NCI-H748 treated with DMSO at 0.1 percent for 48 hours (cell line): ENCODE measurements around the gene KRTAP5-3.
"Not testable (repeated sequence)": the region's sequence is repeated elsewhere in the genome, so short reads cannot be mapped to it uniquely, and the experiment has no call there.

Source experiments
- DNase-seq: peaks from one replicate; lab custom pipeline; 2025; lab: John Stamatoyannopoulos, UW

KRTAP5-3 gene

DNA sequence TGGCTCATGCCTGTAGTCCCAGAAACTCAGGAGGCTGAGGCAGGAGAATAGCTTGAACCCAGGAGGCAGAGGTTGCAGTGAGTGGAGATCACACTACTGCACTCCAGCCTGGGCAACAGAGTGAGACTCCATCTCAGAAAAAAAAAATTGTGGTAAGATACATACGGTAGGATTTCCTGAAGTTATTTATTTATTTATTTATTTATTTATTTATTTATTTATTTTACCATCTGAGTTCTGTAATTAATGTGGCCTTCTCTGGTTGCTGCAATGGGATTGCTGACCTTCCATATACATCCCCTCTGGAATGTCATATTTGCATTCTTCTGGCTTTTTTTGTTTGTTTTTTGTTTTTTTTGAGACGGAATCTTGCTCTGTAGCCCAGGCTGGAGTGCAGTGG lies 25.4 kb downstream of the KRTAP5-3 start:
- not testable (repeated sequence) for DNase-seq

DNA sequence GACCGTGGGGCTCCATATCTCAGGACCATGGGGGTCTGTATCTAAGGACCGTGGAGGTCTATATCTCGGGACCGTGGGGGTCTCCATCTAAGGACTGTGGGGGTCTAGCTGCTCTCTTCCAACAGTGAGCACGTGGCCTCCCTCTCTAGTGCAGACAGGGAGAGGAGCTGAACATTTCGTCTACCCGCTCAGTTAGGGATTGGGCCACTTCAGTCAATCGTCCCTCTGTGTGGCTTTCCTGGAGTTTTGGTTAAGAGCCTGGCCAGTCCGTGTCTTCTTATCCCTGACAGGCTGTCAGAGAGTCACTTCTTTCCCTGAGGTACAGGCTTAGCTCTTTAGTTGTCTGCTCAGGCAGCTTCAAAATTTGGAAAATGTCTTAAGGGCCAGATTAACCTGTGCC lies 26.3 kb downstream of the KRTAP5-3 start:
- DNase-seq: no peak

DNA sequence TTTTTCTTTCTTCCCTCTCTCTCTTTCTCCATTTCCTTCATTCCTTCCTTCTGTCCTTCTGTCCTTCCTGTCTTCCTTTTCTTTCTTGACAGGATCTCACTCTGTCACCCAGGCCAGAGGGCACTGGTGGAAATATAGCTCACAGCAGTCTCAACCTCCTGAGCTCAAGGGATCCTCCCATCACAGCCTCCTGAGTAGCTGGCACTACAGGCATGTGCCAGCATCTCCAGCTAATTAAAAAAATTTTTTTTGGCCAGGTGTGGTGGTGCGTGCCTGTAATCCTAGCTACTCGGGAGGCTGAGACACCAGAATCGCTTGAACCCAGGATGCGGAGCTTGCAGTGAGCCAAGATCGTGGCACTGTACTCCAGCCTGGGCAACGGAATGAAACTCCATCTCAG lies 31.4 kb downstream of the KRTAP5-3 start:
- no peak for DNase-seq

- DNase-seq: not testable (repeated sequence)
These were observed 32.5 kb downstream of the KRTAP5-3 start for GRCh38 chr11:1575756-1576155.

DNA sequence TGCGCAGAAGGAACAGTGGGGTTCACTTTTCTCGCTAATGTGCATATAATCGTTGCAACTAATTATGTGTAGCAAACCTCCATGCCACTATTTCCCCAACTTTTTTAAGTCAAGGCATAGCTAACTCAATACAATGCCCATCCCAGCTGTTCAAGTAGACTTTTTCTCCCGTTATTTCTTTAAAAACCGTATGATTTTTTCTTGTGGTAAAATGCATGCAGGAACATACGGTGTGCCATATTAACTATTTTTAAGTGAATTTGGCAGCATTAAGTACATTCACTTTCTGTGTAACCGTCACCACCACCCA lies 33.4 kb downstream of the KRTAP5-3 start:
- no peak for DNase-seq

- DNase-seq: peak; percentile 32
These were observed 33.9 kb downstream of the KRTAP5-3 start for GRCh38 chr11:1574238-1574932.

DNA sequence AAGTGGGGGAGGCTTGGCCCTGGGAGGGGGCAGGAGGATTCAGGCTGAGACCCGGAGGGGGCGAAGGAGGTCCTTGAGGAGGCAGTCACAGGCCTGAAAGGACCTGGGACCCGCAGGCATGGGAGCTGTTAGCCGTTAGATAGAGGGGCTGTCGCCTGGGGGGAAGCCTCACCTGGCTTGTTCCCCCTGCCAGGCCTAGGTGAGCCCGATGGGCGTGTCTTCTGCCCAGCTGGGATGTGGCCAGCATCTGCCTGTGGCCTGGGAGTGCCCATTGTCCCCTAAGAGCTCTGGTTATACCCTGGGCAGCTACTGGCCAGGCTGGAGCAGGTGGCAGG lies 34.4 kb downstream of the KRTAP5-3 start:
- DNase-seq: peak; percentile 76

- peak; percentile 21 for DNase-seq
These were observed 35.0 kb downstream of the KRTAP5-3 start for GRCh38 chr11:1573077-1573902.

DNA sequence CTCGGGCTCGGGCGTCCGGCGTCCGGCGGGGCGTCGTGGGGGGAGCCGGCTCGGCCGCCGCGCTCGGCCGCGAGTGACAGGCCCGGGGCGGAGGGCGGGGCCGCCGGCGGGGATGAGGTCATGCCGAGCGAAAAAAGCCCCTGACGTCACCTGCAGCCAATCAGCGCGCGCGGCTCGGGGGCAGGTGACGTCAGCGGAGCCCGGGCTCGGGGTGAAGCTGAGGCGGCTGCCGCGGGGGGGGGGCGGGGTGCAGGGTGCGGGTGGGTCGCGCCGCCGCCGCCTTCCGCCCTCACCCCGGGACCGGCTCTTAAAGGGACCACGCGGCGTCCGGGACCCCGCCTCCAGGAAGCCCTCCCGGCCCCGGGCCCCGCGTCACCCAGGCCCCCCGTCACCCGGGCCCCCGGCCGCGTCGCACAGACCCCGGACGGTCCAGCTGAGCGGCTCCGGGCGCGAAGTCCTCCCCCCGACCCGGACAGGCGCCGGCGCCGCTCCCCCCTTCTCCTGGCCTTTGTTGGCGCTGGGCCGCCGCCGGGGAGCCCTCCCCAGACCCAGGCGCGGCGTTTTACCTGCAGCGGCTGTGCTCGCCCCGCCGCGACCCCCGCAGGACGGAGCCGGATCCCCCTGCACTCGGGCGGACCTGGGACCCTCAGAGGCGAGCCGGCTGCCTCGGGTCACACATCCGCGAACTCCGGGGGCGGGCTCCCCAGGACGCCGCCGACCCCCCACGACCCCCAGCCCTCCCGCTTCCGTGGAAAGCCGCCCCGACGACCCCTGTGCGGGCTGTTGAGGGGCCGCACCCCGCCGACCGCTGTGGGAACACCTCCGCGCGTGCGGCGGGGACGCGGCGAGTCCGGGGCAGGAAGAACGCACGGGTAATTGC lies 35.8 kb downstream of the KRTAP5-3 start, which contains the start of gene DUSP8:
TSS of gene DUSP8 (minus strand) at position 75 of the 880 bp plus-strand sequence. CDS start 6,445 bp downstream, outside the sequence.
- peak; percentile 78 for DNase-seq

DNA sequence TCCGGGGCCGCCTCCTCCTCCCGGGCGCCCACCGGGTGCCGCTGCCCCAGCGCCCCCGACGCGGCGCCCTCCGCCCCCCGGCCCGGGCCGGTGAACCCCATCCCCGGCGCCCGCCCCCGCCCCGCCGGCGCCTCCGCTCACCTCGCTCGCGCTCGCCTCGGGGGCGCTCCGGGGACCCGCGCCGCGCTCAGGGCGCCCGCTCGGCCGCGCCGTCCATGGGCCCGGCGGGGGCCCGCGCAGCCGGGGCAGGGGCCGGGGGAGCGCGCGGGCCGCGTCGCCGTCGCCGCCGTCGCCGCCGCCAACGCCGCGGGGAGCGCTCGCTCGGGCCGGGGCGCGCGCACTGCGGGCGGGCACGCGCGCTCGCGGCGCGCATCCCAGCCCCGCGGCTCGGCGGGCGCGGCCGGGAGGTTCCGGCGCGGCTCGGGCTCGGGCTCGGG lies 36.5 kb downstream of the KRTAP5-3 start:
- DNase-seq: no peak

DNA sequence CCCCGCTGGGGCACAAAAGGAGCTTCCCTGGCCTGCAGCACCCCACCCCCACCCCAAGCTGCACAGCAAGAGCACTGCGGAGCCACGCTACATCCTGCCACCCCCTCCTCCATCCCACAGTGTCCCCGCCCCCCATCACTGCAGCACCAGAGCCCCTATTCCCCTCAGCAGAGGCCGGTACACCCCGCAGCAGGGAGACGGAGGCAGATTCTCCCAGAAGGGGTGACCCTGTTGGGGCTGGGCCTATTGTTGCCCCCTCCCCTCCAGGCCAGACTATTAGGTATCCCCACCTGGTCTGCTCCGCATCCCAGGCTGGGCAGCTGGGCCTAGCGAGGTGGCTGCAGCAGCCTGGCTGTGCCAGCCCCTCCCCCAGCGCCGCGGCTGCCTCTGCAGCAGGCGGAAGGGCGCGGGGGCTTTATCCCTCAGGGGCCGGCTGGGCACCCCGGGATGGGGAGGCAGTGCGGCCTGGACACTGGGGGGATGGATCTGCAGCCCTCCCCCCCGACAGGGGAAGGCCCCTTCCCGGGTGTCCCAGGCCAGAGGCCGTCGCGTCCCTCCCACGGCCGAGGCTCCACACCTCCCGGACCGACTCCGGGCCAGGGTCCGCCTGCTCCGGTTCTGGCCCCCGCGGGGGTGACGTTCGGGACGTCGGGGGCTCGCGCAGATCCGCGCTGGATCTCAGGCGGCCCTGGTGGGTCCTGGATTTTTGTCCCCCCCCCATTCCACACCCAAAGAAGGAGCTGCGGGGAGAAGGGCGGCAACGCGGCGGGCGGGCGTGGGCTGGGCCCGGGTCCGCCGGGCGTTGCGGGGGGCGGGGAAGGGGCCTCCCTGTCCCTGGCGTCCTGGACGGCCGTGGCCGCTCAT lies 37.1 kb downstream of the KRTAP5-3 start:
- DNase-seq: no peak

- DNase-seq: no peak
These were observed 37.8 kb downstream of the KRTAP5-3 start for GRCh38 chr11:1570531-1570895.

GRCh38 chr11:1570001-1570453 lies 38.2 kb downstream of the KRTAP5-3 start:
- DNase-seq: no peak

GRCh38 chr11:1569251-1569780 lies 38.9 kb downstream of the KRTAP5-3 start:
- DNase-seq: no peak

DNA sequence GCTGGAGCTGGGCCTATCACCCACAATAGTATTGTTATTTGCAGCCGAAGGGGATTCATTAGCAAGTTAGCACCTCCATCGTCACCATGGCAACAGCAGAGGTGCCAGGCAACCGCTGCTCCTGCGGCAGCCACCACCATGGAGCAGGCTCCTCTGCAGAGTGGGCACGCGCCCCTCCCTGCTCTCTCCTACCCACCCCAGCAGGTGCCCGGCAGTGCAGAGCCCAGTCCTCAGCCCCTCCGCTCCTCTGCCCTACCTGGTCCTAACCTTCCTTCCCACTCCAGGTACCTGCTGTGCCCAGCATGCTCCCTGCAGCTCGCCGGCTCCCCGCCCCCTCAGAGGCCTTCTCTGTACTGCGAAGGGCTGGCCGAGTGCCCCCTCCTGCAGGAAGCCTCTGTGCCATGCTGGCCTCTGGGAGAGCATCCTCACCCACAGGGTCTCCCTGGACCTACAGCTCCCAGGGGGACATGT lies 39.8 kb downstream of the KRTAP5-3 start:
- DNase-seq: peak; percentile 28

GRCh38 chr11:1567721-1568100 lies 40.6 kb downstream of the KRTAP5-3 start:
- no peak for DNase-seq

DNA sequence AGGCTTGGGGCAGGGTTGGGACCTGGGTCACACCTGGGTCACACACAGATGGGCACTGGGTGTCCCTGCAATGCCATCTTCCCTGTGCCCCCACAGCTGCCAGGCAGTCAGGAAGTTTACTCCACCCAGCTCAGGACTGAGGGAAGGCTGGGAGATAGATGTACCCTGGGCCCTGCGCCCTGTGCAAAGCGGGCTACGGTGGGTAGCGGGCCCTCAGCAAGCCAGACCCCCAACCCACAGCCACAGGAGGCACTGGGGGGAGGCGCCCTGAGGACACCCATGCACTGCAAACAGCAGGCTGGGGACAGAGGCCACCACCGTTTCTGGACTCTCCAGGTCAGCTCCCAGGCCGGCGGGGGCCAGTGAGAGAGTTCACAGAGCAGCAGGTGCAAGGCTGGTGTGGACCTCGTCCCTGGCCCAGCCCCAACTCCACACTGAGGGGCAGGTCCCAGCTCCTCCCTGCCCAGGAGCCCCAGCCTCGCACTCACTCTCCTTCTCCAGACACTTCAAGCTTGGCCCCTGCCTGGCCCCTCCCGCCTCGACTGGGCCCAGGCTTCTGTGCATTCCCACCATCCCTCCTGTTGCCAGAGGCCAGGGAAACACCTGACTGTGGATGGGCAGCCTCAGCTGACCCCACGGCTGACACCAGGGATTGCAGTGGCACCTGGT lies 41.1 kb downstream of the KRTAP5-3 start:
- no peak for DNase-seq

- no peak for DNase-seq
These were observed 41.7 kb downstream of the KRTAP5-3 start for GRCh38 chr11:1566381-1567051.

GRCh38 chr11:1565904-1566247 lies 42.4 kb downstream of the KRTAP5-3 start:
- no peak for DNase-seq
